ENCODE measurements around the gene XDH. TPM values are rescaled to one million over a fixed set of nuclear protein-coding genes. Genes with fewer than 3 reads are reported as not detected.

The XDH gene
- polyA plus RNA-seq, 1 of the 3 experiments (the other 2 are of a cell fraction), result 0.33 TPM

DNA sequence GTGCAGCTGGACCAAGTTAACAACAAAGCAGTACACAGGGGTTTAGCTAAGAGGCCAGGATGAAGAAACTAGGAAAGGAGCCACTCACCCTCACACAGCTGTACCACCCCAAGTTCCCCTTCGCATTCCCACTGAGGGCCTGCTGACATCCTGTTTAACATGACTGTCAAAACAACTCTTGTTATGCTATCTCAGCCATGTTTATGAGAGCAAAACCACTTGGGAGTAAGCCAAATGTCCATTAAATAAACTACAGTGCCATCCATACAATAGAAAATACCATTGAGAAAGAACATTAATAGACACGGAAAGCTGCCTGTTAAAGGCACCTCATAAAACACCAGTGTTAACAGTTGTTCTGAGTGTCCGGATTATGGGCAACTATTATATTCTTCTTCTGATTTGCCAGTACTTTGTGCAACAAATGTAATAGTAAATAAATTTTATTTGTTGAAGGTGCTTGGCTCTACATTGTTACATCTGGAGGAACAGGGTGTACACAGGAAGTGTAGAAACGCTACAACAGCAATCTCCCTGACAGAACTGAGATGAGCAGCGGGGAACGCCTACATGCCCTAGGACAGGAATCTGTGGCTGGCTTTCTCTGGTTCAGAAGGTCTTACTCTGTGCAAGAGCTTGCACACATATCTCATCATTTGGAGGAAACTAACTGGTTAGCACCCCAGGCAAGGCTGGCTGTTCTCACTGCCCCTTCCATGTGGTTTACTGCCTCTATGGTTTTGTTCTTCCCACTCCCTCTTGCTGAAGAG lies 95.0 kb downstream of the XDH start:
- POLR2A ChIA-PET, result no interaction called here
- CTCF ChIA-PET, result interaction anchor here (1.6 to 5.4 kb wide), 3 partner anchors 14 to 181 kb away, joined by 7 to 40 read pairs (median 10); partner anchors contain the start of gene GALNT14
- H3F3A ChIP-seq (replicated peaks; ENCODE audit: insufficient read depth), result no peaks in the 10 kb centered on the region
- no peaks in the 10 kb centered on the region for H3K79me2 ChIP-seq (ENCODE audit: insufficient read depth)
- H4K20me1 ChIP-seq (ENCODE audit: insufficient read depth), result no peaks in the 10 kb centered on the region
- no peak overlapping the region for H3K9ac ChIP-seq
- no peaks in the 10 kb centered on the region for H3K36me3 ChIP-seq (replicated peaks in 1 of 2; ENCODE audit: control insufficient read depth in 1 of 2, insufficient read depth in 2 of 2, low read length in 1 of 2)
- peaks cover 18 to 25% of the 10 kb centered on the region in 2 experiments for H3K4me1 ChIP-seq (ENCODE audit: control insufficient read depth in 1 of 2, insufficient read depth in 2 of 2, low read depth in 1 of 2, low read length in 1 of 2)
- no peak overlapping the region for H3K4me2 ChIP-seq
- H3K4me3 ChIP-seq (ENCODE audit: low read depth in 2 of 2, low read length in 1 of 2), result no peak overlapping the region
- H3K9me2 ChIP-seq, result no peaks in the 10 kb centered on the region
- TF ChIP-seq RCOR1 (IDR thresholded peaks at IDR 0.05; ENCODE audit: low read length), result 0 out of 2 replicates have a peak, but pooled peaks have one; percentile 5
- TF ChIP-seq NRF1 (IDR thresholded peaks at IDR 0.05; ENCODE audit: low read depth, low read length), result no peak
- no peak for DNase-seq
- H3K9me3 ChIP-seq, result no peaks in the 10 kb centered on the region
- no peak overlapping the region for H2AFZ ChIP-seq (ENCODE audit: low read depth)
- no peaks in the 10 kb centered on the region for H3K27me3 ChIP-seq (ENCODE audit: insufficient read depth)
- 87% methylated on average over 6 of the region's 6 CpGs for WGBS (ENCODE audit: low lambda C conversion rate)
- H3K27ac ChIP-seq (ENCODE audit: low read depth in 2 of 2, low read length in 1 of 2), result peak overlapping the region in 1 of 2 experiments; percentile 67; a peak in 3 of 4 replicates

DNA sequence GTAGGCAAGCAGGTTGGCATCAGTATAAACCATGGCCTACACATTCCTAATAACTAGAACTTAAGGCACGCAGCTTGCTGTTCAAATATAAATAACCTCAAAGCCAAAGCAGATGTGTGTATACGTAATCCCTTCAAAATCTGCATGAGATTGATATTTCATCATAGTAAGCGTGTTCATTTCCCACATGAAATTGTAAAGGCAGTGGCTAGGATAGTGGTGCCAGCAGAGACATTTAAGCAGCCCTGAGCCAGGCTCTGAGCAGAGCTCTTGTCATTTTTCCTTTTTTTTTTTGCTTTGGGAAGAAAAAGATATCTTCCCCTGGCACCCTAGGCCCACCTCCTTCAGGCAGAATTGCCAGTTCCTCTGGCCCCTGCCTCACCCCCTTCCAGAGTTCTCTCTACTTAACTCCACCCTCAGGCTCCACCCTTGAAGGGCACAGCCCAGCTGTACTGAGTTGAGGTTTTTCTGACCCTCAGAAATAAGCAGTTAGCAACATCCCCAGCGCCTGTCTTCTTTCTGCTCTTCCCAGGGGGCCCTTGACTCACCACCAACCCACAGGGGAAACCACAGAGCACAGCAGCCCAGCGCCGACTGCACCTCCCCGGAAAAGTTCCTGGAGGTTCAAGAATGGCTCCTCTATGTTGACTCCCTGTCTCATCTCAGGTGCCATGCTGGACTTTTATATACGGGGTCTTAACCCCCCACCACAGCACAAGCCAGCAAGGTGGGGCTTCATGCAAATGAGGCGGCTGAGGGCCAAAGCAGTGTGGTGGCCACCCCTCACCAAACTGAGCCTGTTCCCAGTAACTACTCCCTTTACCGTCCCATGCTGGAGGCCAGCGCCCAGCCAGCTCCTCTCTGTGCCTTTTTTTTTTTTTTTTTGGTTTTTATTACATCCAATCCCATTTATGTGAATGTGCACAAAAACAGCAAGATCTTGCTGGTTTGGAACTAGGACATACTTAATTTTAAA lies 95.9 kb downstream of the XDH start:
- Histone ChIP-seq H3K4me3 (ENCODE audit: low read depth in 2 of 2, low read length in 1 of 2) (no peak overlapping the region), H3F3A (replicated peaks; ENCODE audit: insufficient read depth) (no peaks in the 10 kb centered on the region), H3K4me2 (peak overlapping the region; percentile 28; the same call in 1 of the 2 replicates), H3K4me1 (ENCODE audit: control insufficient read depth in 1 of 2, insufficient read depth in 2 of 2, low read depth in 1 of 2, low read length in 1 of 2) (peaks cover 18 to 25% of the 10 kb centered on the region in 2 experiments), H3K27ac (ENCODE audit: low read depth in 2 of 2, low read length in 1 of 2) (peak overlapping the region; percentile 4 to 67; a peak in 1 of 4 replicates), H3K9me3 (no peaks in the 10 kb centered on the region), H4K20me1 (ENCODE audit: insufficient read depth) (no peaks in the 10 kb centered on the region), H3K9ac (no peak overlapping the region), H2AFZ (ENCODE audit: low read depth) (no peak overlapping the region; the same call in 1 of the 2 replicates), H3K9me2 (no peaks in the 10 kb centered on the region), H3K36me3 (replicated peaks in 1 of 2; ENCODE audit: control insufficient read depth in 1 of 2, insufficient read depth in 2 of 2, low read length in 1 of 2) (no peaks in the 10 kb centered on the region), H3K27me3 (ENCODE audit: insufficient read depth) (no peaks in the 10 kb centered on the region), H3K79me2 (ENCODE audit: insufficient read depth) (no peaks in the 10 kb centered on the region)
- WGBS (ENCODE audit: low lambda C conversion rate), result 83% methylated on average over 10 of the region's 11 CpGs
- ChIA-PET POLR2A (interaction anchor here (0.6 kb wide), 1 partner anchor 117 kb away, joined by 3 read pairs; no protein-coding TSS in a partner anchor), CTCF (interaction anchor here (1.6 to 2.3 kb wide), 3 partner anchors 15 to 180 kb away, joined by 7 to 25 read pairs (median 10); partner anchors contain the start of gene GALNT14)
- DNase-seq, result no peak
- TF ChIP-seq SMC3 (IDR thresholded peaks at IDR 0.05; ENCODE audit: low read depth, low read length) (no peak), POLR2AphosphoS5 (IDR thresholded peaks at IDR 0.05; ENCODE audit: low read depth, low read length) (no peak), SIN3A (IDR thresholded peaks at IDR 0.05; ENCODE audit: borderline replicate concordance, low read depth, low read length) (no peak), YY1 (IDR thresholded peaks at IDR 0.05; ENCODE audit: low read depth) (no peak), CHD2 (IDR thresholded peaks at IDR 0.05; ENCODE audit: low read length, partially characterized antibody) (no peak), ELF1 (IDR thresholded peaks at IDR 0.05) (no peak), FOXJ3 (CRISPR knock-in tag; IDR thresholded peaks at IDR 0.05) (no peak), GABPA (IDR thresholded peaks at IDR 0.05; ENCODE audit: low read depth) (no peak), RAD21 (IDR thresholded peaks at IDR 0.05; ENCODE audit: low read length) (no peak), GATA2 (CRISPR knock-in tag; IDR thresholded peaks at IDR 0.05) (no peak), TCF12 (IDR thresholded peaks at IDR 0.05) (peak; percentile 81), RCOR1 (IDR thresholded peaks at IDR 0.05; ENCODE audit: low read length) (no peak), EP300 (IDR thresholded peaks at IDR 0.05; ENCODE audit: borderline replicate concordance in 1 of 2, low read depth in 1 of 2, low read length in 1 of 2) (peak in 1 of 2 experiments; percentile 32; a peak in 1 of 4 replicates)
- TF ChIP-seq, protein P1, sequence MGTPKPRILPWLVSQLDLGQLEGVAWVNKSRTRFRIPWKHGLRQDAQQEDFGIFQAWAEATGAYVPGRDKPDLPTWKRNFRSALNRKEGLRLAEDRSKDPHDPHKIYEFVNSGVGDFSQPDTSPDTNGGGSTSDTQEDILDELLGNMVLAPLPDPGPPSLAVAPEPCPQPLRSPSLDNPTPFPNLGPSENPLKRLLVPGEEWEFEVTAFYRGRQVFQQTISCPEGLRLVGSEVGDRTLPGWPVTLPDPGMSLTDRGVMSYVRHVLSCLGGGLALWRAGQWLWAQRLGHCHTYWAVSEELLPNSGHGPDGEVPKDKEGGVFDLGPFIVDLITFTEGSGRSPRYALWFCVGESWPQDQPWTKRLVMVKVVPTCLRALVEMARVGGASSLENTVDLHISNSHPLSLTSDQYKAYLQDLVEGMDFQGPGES (IDR thresholded peaks at IDR 0.05; ENCODE audit: low read depth, low read length), result no peak
- TF ChIP-seq, protein P2, sequence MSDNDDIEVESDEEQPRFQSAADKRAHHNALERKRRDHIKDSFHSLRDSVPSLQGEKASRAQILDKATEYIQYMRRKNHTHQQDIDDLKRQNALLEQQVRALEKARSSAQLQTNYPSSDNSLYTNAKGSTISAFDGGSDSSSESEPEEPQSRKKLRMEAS (IDR thresholded peaks at IDR 0.05; ENCODE audit: low read depth), result no peak
- TF ChIP-seq, protein P3, sequence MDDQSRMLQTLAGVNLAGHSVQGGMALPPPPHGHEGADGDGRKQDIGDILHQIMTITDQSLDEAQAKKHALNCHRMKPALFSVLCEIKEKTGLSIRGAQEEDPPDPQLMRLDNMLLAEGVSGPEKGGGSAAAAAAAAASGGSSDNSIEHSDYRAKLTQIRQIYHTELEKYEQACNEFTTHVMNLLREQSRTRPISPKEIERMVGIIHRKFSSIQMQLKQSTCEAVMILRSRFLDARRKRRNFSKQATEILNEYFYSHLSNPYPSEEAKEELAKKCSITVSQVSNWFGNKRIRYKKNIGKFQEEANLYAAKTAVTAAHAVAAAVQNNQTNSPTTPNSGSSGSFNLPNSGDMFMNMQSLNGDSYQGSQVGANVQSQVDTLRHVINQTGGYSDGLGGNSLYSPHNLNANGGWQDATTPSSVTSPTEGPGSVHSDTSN (IDR thresholded peaks at IDR 0.05), result 0 out of 2 replicates have a peak, but pooled peaks have one; percentile 37
- TF ChIP-seq, protein P4, sequence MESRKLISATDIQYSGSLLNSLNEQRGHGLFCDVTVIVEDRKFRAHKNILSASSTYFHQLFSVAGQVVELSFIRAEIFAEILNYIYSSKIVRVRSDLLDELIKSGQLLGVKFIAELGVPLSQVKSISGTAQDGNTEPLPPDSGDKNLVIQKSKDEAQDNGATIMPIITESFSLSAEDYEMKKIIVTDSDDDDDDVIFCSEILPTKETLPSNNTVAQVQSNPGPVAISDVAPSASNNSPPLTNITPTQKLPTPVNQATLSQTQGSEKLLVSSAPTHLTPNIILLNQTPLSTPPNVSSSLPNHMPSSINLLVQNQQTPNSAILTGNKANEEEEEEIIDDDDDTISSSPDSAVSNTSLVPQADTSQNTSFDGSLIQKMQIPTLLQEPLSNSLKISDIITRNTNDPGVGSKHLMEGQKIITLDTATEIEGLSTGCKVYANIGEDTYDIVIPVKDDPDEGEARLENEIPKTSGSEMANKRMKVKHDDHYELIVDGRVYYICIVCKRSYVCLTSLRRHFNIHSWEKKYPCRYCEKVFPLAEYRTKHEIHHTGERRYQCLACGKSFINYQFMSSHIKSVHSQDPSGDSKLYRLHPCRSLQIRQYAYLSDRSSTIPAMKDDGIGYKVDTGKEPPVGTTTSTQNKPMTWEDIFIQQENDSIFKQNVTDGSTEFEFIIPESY (IDR thresholded peaks at IDR 0.05; ENCODE audit: borderline replicate concordance, low read depth), result no peak

Measured in SK-N-SH (cell line).